GM19463 (cell line): ENCODE data around the gene WHAMM.
"Not testable (repeated sequence)": the region's sequence is repeated elsewhere in the genome, so short reads cannot be mapped to it uniquely, and the experiment has no call there.

Experiments used
- ATAC-seq: cut with Tn5 transposase; IDR thresholded peaks from one replicate; pipeline ENCODE4 v1.9.1; 2021; ENCODE audit warnings: mild to moderate bottlenecking, moderate library complexity; ENCODE audit not compliant: unreplicated experiment

Gene WHAMM

DNA sequence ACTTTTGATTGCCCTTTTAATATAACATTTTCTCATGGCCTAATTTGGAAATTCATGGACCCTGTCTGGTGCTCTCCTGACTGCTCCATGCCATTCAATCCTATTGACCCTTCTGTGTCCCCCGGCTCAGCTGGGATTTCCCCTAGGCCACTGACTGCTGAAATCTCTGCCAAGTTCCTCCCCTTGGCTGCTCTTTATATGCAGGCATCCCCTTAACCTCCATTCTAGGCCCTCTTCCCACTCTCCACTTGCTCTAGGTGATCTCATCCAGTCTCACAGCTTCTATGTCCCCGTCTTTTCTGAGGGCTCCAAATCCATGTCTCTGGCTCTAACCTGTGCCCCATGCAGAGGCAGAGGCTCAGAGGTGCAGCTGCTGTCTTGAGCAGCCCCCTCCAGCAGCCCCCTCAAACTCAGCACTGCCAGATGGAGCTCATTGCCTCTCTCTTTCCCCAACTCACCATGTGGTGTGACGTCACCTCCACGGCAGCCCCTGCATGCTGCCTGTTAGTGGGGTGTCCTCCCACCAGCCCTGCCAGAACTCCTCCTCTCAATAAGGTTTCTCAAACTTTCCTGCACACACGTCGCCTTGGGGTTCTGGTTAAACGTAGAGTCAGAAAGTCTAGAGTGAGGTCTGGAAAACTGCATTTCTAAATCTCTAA lies 10.1 kb upstream of the WHAMM start:
- ATAC-seq = no peak

DNA sequence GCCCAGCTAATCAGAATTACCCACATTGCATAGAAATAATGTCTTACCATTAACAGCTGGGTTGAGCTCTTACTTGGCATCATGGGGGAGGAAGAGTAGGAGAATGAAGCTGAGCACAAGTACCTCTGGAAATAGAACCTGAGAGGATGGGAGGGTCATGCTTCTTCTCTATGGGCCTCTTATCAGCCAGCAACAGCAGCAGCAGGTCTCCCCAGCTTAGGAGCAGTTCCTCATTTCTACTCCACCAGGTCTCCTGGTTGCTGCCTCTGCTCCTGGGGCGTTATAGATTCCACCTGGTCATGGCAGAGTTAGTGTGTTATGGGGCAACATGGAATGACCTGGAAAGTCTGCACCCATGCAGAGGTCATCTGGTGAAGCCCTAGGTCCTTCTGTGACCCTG lies 6.9 kb upstream of the WHAMM start:
- ATAC-seq = no peak

DNA sequence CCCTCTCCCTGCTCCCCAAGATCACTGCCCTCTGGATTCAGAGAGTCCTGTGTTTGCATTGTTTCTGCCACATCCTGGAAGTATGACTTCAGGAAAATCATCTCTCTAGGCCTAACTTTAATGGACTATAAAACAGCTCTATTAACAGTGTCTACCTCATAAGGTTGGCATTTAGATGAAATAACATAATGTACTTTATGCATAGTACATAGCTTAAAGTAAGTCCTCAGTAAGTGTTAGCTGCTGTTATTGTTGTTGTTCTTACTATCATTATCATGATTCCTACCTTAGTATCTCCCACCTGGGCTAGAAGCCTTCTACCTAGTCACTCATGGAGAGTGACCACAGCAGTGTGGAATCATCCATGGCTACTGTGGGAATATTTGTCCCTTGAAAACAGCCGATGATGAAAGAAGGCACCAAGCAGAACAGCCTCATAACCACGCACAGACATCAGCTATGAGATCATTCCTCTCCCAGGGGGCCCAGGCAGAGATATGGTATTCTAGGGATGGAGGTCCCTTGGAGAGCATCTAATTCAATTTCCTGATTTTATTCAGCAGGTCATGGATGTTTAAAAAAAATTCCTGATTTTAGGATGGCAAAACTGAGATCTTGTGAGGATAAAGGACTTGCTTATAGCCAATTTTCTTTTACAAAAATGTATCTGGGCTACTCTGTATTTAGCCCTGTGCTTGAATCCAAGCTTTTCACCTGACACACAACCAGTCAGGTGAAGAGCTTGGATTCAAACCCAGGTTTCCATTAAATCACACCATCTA lies 5.4 kb upstream of the WHAMM start:
- ATAC-seq = no peak

DNA sequence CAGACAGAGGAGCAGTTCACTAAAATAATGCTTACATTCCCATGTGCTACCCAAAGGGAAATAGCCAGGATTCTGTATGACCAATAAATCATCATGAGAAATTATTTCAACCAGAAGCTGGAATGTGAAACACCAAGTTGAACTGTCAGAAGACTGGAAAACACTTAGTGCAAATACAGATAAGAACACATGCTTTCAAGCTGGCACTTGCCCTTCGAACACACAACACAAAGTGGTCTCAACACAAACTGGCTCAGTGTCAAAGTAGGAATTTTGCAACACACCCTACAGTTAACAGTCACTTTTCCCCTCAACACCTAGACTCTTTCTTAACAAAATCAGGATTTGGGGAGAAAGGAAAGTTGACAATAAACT lies 4.9 kb upstream of the WHAMM start:
- ATAC-seq = no peak

DNA sequence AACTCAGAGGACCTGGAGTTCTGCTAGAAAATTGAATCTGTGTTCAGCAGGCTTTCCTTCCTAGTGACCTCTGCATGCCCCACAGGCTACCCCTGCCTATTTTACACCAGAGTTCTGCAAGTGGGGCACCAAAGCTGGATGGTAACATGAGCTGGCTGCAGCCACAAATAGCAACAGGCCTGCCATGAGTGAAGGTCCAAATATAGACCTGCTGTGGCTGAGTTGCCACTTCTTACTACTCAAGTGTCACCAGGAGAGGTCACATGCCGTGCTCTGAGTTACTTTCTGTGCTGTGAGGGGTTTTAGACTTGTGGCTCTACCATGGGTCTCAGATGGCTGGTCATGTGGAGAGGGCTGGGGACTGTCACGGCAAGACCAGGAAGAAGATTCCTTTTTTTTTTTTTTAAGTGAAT lies 3.4 kb upstream of the WHAMM start, which contains the start of gene FSD2:
Gene FSD2, minus strand, starts transcription at position 76 of the 413 bp plus-strand sequence. CDS start 18,679 bp downstream, outside the sequence.
- ATAC-seq = peak; percentile 53

DNA sequence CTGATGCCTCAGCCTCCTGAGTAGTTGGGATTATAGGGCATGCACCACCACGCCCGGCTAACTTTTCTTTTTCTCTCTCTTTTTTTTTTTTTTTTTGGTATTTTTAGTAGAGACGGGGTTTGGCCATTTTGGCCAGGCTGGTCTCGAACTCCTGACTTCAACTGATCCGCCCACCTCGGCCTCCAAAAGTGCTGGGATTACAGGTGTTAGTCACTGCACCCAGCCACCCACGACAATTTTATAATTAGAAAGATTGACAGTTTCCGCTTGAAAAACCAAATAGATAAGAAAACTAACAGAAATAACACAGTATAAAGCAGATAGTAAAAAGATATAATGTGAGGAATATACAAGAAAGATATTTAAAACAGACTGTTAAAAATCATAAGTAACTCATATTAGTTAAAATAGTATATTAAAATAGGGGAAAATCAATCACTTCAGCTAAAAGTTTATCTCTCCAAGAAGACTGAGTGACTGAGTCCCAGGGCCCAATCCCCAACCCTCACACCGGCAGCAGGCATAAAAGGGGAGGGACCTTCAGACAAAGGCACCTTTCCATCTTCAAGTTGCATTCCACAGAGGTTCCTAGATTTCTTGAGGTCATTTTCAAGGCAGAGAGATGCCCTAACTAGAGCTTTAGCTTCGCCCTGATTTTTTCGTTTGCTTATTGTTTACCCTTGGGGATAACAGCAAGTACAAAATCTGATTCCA lies 1.4 kb upstream of the WHAMM start:
- no peak for ATAC-seq

DNA sequence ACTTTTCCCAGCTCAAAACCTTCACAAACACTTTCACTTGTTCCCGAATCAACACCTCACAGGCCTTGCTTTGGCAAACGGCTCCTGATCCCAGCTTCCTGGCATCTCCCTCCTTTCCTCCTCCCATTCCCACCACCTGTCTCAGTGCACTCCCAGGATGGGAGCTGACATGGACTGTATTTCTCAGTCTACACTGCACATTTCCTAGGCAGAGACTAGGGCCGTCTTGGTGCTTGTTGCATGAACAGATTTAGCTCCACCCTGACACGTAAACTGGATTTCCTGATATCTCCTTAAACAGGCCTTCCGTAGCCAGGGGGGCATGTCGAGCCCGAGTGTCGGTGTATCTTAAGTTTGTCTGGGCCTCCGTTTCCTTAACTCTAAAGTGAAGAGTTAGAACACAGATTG lies 790 bp upstream of the WHAMM start:
- no peak for ATAC-seq

DNA sequence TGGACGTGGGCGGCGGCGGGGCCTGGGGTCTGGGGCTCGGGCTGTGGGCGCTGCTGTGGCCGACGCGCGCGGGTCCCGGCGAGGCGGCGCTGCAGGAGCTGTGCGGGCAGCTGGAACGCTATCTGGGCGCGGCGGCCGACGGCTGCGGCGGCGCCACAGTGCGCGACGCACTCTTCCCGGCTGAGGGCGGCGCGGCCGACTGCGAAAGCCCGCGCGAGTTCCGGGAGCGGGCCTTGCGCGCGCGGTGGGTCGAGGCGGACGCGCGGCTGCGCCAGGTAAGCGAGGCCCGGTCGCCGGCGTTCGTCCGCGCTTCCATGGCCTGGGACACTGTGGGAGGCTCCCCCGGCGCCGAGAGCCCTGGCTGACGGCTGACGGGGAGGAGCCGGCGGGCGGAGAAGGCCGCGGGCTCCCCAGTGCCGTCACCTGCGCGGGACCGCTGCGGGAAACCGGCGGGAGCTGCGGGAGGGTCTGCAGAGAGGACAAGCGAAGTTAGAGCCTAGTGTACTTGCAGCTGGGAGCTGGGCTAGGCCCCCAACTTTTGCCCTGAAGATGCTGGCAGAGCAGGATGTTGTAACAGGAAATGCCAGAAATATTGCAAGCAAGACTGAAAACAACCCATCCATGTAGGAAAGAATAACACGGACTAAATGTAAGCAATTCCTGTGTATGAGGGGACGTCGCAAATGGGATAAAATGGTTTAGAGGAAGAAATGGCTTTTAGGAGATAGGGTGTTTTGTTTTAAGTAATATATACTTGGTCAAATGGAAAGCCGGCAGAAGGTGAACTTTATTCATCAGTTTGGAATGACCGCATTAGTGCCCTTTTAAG lies 847 bp downstream of the WHAMM start:
- ATAC-seq = peak; percentile 16

DNA sequence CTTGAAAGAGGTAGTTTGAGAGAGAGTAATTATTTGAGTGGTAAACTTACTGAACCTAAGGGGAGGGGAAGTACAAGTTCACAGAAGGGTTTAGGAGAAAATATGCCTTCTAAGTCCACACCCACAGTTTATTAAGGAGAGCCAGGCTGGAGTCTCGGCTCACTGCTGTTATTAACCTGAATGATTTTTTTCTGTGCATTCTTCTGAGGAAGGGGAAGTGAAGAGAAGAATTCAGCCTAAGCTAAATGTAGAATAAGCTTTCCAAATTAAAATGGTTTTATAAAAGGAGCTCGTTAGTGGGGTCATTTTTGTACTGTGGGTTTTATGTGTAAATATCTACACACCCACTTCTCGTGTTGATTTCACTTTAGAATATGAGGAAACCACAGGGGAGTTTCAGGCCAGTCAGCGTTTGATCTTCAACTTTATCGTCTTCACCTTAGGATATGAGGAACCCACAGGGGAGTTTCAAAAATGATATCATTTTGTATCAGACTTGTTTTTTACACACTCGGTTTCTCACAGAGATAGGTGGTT lies 1.5 kb downstream of the WHAMM start:
- no peak for ATAC-seq

DNA sequence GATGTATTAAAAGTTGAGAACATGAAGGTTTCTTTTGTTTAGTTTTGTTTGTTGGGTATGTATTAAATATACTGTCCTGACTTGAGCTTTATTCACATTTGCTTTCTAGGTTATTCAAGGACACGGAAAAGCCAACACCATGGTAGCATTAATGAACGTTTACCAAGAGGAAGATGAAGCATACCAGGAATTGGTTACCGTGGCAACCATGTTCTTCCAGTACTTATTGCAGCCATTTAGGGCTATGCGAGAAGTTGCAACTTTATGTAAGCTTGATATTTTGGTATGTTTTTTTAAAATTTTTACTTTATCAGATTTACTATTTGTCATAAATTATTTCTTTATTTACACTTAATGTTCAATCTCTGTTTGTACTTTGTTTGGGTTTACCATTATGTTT lies 3.6 kb downstream of the WHAMM start:
- ATAC-seq = no peak

DNA sequence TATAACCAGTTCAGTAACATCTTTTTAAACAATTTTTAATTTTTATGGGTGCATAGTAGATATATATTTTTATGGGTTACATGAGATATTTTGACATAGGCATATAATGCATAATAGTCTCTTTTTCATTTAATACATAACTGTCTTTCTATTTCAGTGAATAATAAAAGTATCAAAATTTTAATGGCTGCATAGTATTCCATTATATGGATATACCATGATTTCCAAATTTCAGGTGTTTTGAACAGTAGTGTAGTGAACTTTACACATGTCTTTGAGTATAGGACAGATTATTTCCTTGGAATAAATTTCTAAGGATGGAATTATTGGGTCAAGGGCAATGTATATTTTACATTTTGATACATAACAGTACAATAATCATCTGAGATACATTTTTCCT lies 10.7 kb downstream of the WHAMM start:
- ATAC-seq = no peak

DNA sequence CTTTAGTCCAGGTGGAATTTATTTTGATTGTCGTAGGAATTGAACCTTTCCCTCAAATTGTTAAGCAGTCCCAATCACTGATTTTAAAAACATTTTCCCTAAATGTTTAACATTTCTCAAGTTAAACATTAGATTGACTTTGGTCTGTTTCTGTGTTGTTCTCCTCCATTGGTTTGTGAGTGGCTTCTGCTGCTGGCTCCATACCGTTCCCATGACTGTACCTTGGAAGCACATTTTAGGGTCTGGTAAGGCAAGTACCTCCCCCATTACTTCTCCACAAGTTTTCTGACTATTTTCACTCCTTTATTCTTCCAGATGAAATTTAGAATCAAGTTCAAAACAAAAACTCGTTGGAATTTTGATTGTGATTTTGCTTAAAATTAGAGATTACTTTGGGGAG lies 12.0 kb downstream of the WHAMM start:
- ATAC-seq = not testable (repeated sequence)

DNA sequence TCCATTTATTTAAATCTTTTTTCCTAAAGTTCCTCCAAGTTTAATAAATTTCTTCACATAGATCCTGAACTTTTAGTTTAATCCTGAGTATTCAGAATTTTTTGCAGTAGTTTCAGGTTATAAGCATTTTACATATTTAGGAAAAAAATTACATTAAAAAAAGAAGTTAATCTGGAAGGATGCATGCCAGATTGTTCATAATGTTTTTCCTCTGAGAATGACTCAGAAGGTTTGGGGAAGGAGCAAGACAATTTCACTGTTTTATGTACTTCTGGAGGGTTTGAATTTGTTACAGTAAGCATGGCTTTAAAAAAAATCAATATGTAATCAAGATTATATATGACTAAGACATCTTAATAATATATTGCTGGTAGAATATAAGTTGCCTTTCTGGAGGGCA lies 12.4 kb downstream of the WHAMM start:
- ATAC-seq = not testable (repeated sequence)

DNA sequence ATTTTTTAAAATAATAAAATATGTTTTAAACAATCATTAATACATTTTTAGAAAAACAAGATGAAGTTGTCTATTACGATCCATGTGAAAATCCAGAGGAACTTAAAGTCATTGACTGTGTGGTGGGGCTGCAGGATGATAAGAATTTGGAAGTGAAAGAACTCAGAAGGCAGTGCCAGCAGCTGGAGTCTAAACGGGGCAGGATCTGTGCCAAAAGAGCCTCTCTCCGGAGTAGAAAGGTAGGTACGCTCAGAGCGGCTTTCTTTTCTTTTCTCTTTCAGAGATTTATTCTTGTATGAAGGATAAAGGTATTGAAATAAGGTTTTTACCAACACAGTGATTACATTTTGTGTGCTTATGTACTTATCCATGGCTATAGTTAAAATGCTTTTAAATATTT lies 13.6 kb downstream of the WHAMM start:
- ATAC-seq = no peak

DNA sequence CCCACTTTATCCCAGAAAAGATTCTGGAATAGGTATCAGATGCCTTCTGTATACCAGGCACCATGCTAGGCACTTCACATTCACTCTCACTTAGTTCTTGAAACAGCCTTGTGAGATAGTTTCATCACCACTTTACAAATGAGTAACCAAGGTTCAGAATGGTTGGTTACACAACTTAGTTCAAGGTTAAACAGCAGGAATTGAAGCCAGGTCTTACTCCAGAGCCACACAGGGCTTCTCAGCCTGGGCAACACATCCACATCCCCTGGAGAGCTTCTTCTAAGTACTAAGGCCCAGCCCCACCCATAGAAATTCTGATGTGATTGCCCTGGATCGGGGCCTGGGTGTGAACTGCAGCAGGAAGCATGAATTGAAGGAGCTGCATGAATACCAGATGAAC lies 18.6 kb downstream of the WHAMM start:
- ATAC-seq = no peak

DNA sequence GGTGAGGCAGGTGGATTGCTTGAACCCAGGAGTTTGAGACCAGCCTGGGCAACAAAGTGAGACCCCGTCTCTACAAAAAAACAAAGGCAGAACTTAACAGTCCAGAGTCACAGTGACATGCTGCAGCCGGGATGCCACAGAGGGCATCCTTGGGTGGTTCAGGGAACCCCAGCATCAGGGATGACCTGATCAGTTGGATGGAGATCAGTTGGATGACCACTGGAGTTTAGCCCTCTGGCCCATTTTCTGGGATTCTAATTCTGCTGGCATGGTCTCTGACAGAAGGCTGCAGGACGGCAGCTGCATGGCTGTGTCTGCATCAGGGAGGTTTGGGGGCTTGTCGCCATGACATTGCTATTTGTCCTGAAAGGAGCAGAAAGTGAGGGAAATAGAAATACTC lies 19.8 kb downstream of the WHAMM start:
- no peak for ATAC-seq

DNA sequence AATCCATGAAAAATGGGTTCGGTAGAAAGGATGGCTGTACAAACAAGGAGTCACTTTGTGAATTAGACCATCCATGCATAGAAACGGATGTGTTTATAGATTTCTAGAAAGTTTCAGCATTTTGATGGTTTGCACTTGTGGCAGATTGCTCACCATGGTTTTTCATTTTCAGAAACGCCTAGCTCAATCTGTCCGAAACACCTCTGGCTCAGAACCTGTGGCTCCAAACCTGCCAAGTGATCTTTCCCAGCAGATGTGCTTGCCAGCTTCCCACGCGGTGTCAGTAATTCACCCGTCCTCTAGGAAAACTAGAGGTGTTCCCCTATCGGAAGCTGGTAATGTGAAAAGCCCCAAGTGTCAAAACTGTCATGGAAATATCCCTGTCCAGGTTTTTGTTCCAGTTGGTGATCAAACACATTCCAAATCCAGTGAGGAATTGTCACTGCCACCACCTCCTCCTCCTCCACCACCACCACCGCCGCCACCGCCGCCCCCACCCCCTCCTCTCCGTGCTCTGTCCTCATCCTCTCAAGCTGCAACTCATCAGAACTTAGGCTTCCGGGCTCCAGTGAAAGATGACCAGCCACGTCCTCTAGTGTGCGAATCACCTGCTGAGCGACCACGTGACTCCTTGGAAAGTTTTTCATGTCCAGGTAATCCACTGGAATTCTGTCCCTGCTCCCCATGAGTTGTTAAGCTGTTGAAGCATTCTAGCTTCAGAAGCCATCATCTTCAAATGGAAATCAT lies 21.2 kb downstream of the WHAMM start:
- ATAC-seq = no peak

DNA sequence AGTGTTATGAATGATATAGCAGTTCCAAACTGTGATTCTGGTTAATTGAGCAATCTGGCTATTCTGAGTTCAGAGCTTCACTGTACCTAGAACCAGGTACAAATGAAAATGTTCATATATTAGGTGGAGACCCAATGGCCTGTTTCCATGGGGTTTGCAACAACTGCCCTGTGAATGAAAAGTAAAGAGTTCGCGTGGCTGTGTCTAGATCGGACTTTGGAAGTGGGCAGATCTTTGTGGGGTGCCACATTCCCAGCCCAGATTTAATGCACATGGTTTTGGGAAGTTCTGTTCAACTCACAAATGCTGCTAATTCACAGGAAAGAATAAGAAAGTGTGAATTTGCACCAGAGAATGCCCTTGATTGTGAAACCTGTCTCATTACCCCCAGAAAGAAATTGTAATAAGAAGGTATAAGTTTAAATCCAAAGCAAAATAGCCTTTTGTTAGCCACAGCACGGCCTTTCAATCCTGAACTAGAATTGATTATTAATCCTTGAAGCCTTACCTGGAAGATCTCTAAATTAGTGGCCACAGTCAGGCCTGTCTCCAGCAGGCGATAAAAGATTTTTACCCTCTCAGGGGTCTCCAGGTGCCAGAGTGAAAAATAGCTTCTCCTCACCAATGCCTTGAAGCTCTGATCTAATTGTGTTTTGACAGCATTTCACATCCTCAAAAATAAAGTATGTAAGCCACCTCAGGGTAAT lies 22.6 kb downstream of the WHAMM start:
- no peak for ATAC-seq

DNA sequence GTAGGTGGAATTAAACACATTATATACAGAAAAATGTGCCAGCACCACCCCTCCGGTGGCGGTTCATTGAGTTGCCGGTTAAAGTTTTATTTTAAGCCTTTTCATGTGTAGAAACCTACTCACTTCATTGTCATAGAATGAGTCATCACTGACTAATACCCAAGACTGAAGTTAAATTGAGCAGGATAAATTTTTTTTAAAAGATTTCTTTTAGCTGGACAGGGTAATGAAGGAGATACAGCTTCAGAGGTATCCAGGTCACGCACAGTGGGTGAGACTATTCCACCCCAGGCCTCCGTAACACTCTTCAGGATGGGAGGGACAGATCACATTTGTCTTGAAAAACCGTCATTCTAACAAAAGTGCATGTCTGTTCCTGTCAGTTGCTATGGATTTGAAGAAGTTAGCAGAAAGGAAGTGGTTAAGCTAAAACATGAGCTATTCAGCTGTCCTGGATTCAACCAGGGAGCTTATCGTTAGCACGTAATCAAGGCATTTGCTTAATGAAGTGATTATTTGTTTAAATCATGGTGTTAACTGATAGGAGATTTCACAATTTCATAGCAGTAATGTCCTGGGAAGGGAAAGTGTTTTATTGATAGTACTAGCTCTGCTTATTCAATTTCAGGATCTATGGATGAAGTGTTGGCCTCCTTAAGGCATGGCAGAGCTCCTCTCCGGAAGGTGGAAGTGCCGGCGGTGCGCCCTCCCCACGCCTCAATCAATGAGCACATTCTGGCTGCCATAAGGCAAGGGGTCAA lies 23.4 kb downstream of the WHAMM start:
- peak; percentile 87 for ATAC-seq
